ENCODE results near the gene ATAD3B. TPM values are rescaled to one million over a fixed set of nuclear protein-coding genes. Genes with fewer than 3 reads are reported as not detected.

Gene ATAD3B
- total RNA-seq, 1 experiment from 2014 or later: 62.9 TPM

DNA sequence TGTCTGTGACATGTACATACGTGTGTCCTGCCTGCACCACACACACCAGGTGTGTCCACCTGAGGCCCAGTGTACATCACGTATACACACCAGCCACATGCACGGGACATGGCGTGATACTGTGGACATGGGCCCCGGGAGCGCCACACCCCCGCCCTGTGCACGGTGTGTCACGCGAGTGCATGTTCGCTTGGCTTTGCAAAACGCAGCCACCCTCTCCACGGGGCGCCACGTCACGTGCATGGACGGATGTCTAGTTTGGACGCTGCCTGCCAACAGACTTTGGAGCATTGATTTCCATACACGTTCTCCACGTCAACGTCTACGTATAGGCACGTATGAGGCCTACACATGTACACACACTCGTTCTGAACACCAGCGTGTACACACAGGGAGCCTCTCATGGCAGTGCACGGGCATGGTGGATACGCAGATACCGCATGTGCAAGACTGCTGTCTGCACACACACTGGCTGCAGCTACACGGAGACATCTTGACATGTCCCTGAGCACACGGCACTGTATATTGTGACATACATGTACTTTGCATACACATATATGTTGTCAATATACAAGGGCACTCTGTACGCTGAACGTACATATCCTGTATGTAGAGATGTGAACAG, 66.2 kb downstream of the ATAD3B start:
- no peak overlapping the region for H3K4me3 ChIP-seq (replicated peaks in 1 of 2; ENCODE audit: low read depth in 1 of 2, low read length in 2 of 2)
- H3K9me3 ChIP-seq (ENCODE audit: control insufficient read depth in 1 of 2, insufficient read depth in 1 of 2, low read depth in 1 of 2, low read length in 2 of 2): no peaks in the 10 kb centered on the region
- intact Hi-C loops (cut with micrococcal nuclease): no loop called here
- H3K4me2 ChIP-seq (ENCODE audit: low read length): no peak overlapping the region
- ATAC-seq: no peak
- no peak for TF ChIP-seq MAX (IDR thresholded peaks at IDR 0.05)
- no peak for TF ChIP-seq POLR2A (IDR thresholded peaks at IDR 0.05; ENCODE audit: borderline replicate concordance, extremely low read depth, insufficient read depth, insufficient read length)
- TF ChIP-seq REST (IDR thresholded peaks at IDR 0.05; ENCODE audit: low read depth): no peak
- TF ChIP-seq, protein P1, sequence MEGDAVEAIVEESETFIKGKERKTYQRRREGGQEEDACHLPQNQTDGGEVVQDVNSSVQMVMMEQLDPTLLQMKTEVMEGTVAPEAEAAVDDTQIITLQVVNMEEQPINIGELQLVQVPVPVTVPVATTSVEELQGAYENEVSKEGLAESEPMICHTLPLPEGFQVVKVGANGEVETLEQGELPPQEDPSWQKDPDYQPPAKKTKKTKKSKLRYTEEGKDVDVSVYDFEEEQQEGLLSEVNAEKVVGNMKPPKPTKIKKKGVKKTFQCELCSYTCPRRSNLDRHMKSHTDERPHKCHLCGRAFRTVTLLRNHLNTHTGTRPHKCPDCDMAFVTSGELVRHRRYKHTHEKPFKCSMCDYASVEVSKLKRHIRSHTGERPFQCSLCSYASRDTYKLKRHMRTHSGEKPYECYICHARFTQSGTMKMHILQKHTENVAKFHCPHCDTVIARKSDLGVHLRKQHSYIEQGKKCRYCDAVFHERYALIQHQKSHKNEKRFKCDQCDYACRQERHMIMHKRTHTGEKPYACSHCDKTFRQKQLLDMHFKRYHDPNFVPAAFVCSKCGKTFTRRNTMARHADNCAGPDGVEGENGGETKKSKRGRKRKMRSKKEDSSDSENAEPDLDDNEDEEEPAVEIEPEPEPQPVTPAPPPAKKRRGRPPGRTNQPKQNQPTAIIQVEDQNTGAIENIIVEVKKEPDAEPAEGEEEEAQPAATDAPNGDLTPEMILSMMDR (IDR thresholded peaks at IDR 0.05 in 2 of 3, conservative IDR thresholded peaks at IDR 0.05 in 1 of 3; ENCODE audit: borderline replicate concordance in 1 of 3, insufficient read depth in 1 of 3, low read depth in 2 of 3, low read length in 2 of 3): no peak
- TF ChIP-seq YY1 (IDR thresholded peaks at IDR 0.05; ENCODE audit: extremely low read depth, insufficient replicate concordance, low read depth, low read length): no peak
- no peak for TF ChIP-seq EZH2 (IDR thresholded peaks at IDR 0.05)
- TF ChIP-seq SP1 (IDR thresholded peaks at IDR 0.05; ENCODE audit: low read depth): no peak
- TF ChIP-seq ZBTB33 (IDR thresholded peaks at IDR 0.05; ENCODE audit: extremely low read depth, insufficient replicate concordance, low read length): no peak
- H3K27me3 ChIP-seq (ENCODE audit: insufficient read depth, low read length): no peaks in the 10 kb centered on the region
- no peaks in the 10 kb centered on the region for H3K79me2 ChIP-seq (ENCODE audit: insufficient read depth, low read length)
- no peak overlapping the region for H2AFZ ChIP-seq (ENCODE audit: low read depth, low read length, poor library complexity, severe bottlenecking)
- no peak overlapping the region for H3K9ac ChIP-seq (ENCODE audit: low read length)
- ChIA-PET CTCF (no interaction called here), RAD21 (ENCODE audit: low non-redundant PET in 1 of 2, low total read pairs in 2 of 2, uncharacterized antibody in 2 of 2, unreplicated experiment in 2 of 2) (no interaction called here), POLR2A (no interaction called here)
- no peaks in the 10 kb centered on the region for H3K4me1 ChIP-seq (ENCODE audit: control insufficient read depth in 1 of 2, insufficient read depth in 2 of 2, low read length in 2 of 2)
- H3K36me3 ChIP-seq (ENCODE audit: control insufficient read depth in 1 of 2, insufficient read depth in 2 of 2, low read length in 2 of 2): no peaks in the 10 kb centered on the region
- H4K20me1 ChIP-seq (ENCODE audit: insufficient read depth): no peaks in the 10 kb centered on the region
- BruUV-seq (replicated peaks): no TSS peak
- H3K9me2 ChIP-seq (ENCODE audit: insufficient read depth): no peaks in the 10 kb centered on the region
- no peak overlapping the region for H3K27ac ChIP-seq (ENCODE audit: low read depth, low read length)
- no peak for DNase-seq (ENCODE audit: low read depth, low spot score)
